HEK293 (cell line): ENCODE data around the gene TIMP2.

Experiments
- CTCF ChIA-PET: fragments of 350-600 bp; formaldehyde crosslinking; extraction: SDS; loops from one replicate; lab custom pipeline; 2021; ENCODE audit warnings: antibody characterized with exemption; lab: Yijun Ruan, JAX
- POLR2A ChIA-PET: fragments of 300-600 bp; formaldehyde crosslinking; extraction: SDS; loops from one replicate; lab custom pipeline; 2020; ENCODE audit warnings: antibody characterized with exemption, inconsistent platforms; lab: Yijun Ruan, JAX
- H3K27ac ChIP-seq: fragments of 200-500 bp; sonication (Bioruptor generic); 2 replicates; pipeline ENCODE4 v1.5.1; 2014; ENCODE audit warnings: low read depth, low read length, control low read depth, inconsistent platforms; ENCODE audit errors: extremely low read depth
- H3K36me3 ChIP-seq, 2 experiments: fragments of 200-500 bp in 1 of 2; sonication (Bioruptor generic) in 1 of 2; 1 replicate in 1 of 2; 2 replicates in 1 of 2; pipeline ENCODE4 v1.5.1; 2014 to 2017; ENCODE audit warnings: inconsistent platforms in 2 of 2, low read length in 2 of 2; ENCODE audit not compliant: control insufficient read depth in 2 of 2, insufficient read depth in 1 of 2
- H3K4me1 ChIP-seq: fragments of 200-500 bp; sonication (Bioruptor generic); 2 replicates; pipeline ENCODE4 v1.5.1; 2014; ENCODE audit warnings: mild to moderate bottlenecking, low read length, inconsistent platforms; ENCODE audit not compliant: control insufficient read depth, insufficient read depth
- H3K4me3 ChIP-seq: 2 replicates; pipeline ENCODE4 v1.5.1; 2011; ENCODE audit warnings: low read depth, mild to moderate bottlenecking, control low read depth, low read length, moderate library complexity
- H3K9me3 ChIP-seq: fragments of 200-500 bp; sonication (Bioruptor generic); 2 replicates; pipeline ENCODE4 v1.5.1; 2014; ENCODE audit warnings: low read depth, low read length, inconsistent platforms; ENCODE audit not compliant: control insufficient read depth, insufficient read depth
- GLIS1 ChIP-seq: fragments of 450-650 bp; formaldehyde crosslinking; IDR thresholded peaks from 2 replicates; pipeline ENCODE4 v1.5.1; 2016; ENCODE audit warnings: missing biosample characterization, missing genetic modification characterization
- HOXC10 ChIP-seq: sonication (generic); formaldehyde crosslinking; IDR thresholded peaks from 2 replicates; pipeline ENCODE4 v1.8.1; 2023; ENCODE audit warnings: mild to moderate bottlenecking, missing genetic modification reagents
- KLF1 ChIP-seq: fragments of 450-650 bp; formaldehyde crosslinking; IDR thresholded peaks from 2 replicates; pipeline ENCODE4 v1.5.1; 2016; ENCODE audit warnings: missing biosample characterization, missing genetic modification characterization
- KLF16 ChIP-seq: fragments of 450-650 bp; formaldehyde crosslinking; IDR thresholded peaks from 2 replicates; pipeline ENCODE4 v1.5.1; 2017; ENCODE audit warnings: missing biosample characterization, missing genetic modification characterization
- KLF17 ChIP-seq: fragments of 450-650 bp; formaldehyde crosslinking; IDR thresholded peaks from 2 replicates; pipeline ENCODE4 v1.5.1; 2016; ENCODE audit warnings: missing biosample characterization, missing genetic modification characterization
- KLF7 ChIP-seq: fragments of 450-650 bp; formaldehyde crosslinking; IDR thresholded peaks from 2 replicates; pipeline ENCODE4 v1.5.1; 2016; ENCODE audit warnings: missing biosample characterization, missing genetic modification characterization, borderline replicate concordance
- OVOL3 ChIP-seq: fragments of 450-650 bp; formaldehyde crosslinking; IDR thresholded peaks from 2 replicates; pipeline ENCODE4 v1.5.1; 2016; ENCODE audit warnings: missing biosample characterization, missing genetic modification characterization
- PRDM6 ChIP-seq: fragments of 450-650 bp; formaldehyde crosslinking; IDR thresholded peaks from 2 replicates; pipeline ENCODE4 v1.5.1; 2017; ENCODE audit warnings: missing biosample characterization, missing genetic modification characterization
- SALL2 ChIP-seq: fragments of 450-650 bp; formaldehyde crosslinking; IDR thresholded peaks from 2 replicates; pipeline ENCODE4 v1.5.0; 2017; ENCODE audit warnings: missing biosample characterization, mild to moderate bottlenecking, missing genetic modification characterization, borderline replicate concordance
- SP2 ChIP-seq: fragments of 450-650 bp; formaldehyde crosslinking; IDR thresholded peaks from 2 replicates; pipeline ENCODE4 v1.5.1; 2016; ENCODE audit warnings: missing biosample characterization, missing genetic modification characterization
- ZBTB17 ChIP-seq: fragments of 450-650 bp; formaldehyde crosslinking; IDR thresholded peaks from 2 replicates; pipeline ENCODE4 v1.5.1; 2016; ENCODE audit warnings: missing biosample characterization, missing genetic modification characterization
- ZFHX2 ChIP-seq: fragments of 450-650 bp; formaldehyde crosslinking; conservative IDR thresholded peaks from 2 replicates; pipeline ENCODE4 v1.5.1; 2016; ENCODE audit warnings: missing biosample characterization, missing genetic modification characterization
- ZFP3 ChIP-seq: fragments of 450-650 bp; formaldehyde crosslinking; IDR thresholded peaks from 2 replicates; pipeline ENCODE4 v1.5.1; 2016; ENCODE audit warnings: low read depth, missing biosample characterization, missing genetic modification characterization
- ZNF121 ChIP-seq: fragments of 450-650 bp; formaldehyde crosslinking; IDR thresholded peaks from 2 replicates; pipeline ENCODE4 v1.5.1; 2016; ENCODE audit warnings: missing biosample characterization, missing genetic modification characterization
- ZNF140 ChIP-seq: fragments of 450-650 bp; formaldehyde crosslinking; IDR thresholded peaks from 2 replicates; pipeline ENCODE4 v1.5.1; 2016; ENCODE audit warnings: missing biosample characterization, missing genetic modification characterization
- ZNF18 ChIP-seq: fragments of 450-650 bp; formaldehyde crosslinking; IDR thresholded peaks from 2 replicates; pipeline ENCODE4 v1.5.1; 2016; ENCODE audit warnings: missing biosample characterization, missing genetic modification characterization
- ZNF2 ChIP-seq: fragments of 450-650 bp; formaldehyde crosslinking; IDR thresholded peaks from 2 replicates; pipeline ENCODE4 v1.5.1; 2016; ENCODE audit warnings: missing biosample characterization, missing genetic modification characterization
- ZNF350 ChIP-seq: fragments of 450-650 bp; formaldehyde crosslinking; IDR thresholded peaks from 2 replicates; pipeline ENCODE4 v1.5.0; 2017; ENCODE audit warnings: missing biosample characterization, mild to moderate bottlenecking, missing genetic modification characterization
- ZNF37A ChIP-seq: fragments of 450-650 bp; IDR thresholded peaks from 2 replicates; pipeline ENCODE4 v1.5.1; 2018; ENCODE audit warnings: missing biosample characterization, missing genetic modification characterization
- ZNF510 ChIP-seq: fragments of 450-650 bp; formaldehyde crosslinking; IDR thresholded peaks from 2 replicates; pipeline ENCODE4 v1.5.1; 2018; ENCODE audit warnings: mild to moderate bottlenecking, missing genetic modification characterization, missing biosample characterization; ENCODE audit not compliant: insufficient replicate concordance
- ZNF530 ChIP-seq: fragments of 450-650 bp; formaldehyde crosslinking; IDR thresholded peaks from 2 replicates; pipeline ENCODE4 v1.5.1; 2016; ENCODE audit warnings: low read depth, missing biosample characterization, missing genetic modification characterization
- ZNF600 ChIP-seq: fragments of 450-650 bp; formaldehyde crosslinking; IDR thresholded peaks from 2 replicates; pipeline ENCODE4 v1.5.1; 2016; ENCODE audit warnings: missing biosample characterization, missing genetic modification characterization
- ZNF639 ChIP-seq: fragments of 450-650 bp; formaldehyde crosslinking; IDR thresholded peaks from 2 replicates; pipeline ENCODE4 v1.5.1; 2016; ENCODE audit warnings: missing biosample characterization, missing genetic modification characterization
- ZNF777 ChIP-seq: fragments of 450-650 bp; formaldehyde crosslinking; IDR thresholded peaks from 2 replicates; pipeline ENCODE4 v1.5.1; 2017; ENCODE audit warnings: missing biosample characterization, missing genetic modification characterization, borderline replicate concordance
- ZNF837 ChIP-seq: fragments of 450-650 bp; formaldehyde crosslinking; IDR thresholded peaks from 2 replicates; pipeline ENCODE4 v1.5.1; 2016; ENCODE audit warnings: missing biosample characterization, missing genetic modification characterization
- ZSCAN5A ChIP-seq: fragments of 450-650 bp; formaldehyde crosslinking; IDR thresholded peaks from 2 replicates; pipeline ENCODE4 v1.5.1; 2016; ENCODE audit warnings: missing biosample characterization, missing genetic modification characterization
- TF ChIP-seq, protein P1 (sequence below): fragments of 450-650 bp; formaldehyde crosslinking; IDR thresholded peaks from 2 replicates; pipeline ENCODE4 v1.5.1; 2016; ENCODE audit warnings: missing biosample characterization, missing genetic modification characterization

TIMP2 gene

DNA sequence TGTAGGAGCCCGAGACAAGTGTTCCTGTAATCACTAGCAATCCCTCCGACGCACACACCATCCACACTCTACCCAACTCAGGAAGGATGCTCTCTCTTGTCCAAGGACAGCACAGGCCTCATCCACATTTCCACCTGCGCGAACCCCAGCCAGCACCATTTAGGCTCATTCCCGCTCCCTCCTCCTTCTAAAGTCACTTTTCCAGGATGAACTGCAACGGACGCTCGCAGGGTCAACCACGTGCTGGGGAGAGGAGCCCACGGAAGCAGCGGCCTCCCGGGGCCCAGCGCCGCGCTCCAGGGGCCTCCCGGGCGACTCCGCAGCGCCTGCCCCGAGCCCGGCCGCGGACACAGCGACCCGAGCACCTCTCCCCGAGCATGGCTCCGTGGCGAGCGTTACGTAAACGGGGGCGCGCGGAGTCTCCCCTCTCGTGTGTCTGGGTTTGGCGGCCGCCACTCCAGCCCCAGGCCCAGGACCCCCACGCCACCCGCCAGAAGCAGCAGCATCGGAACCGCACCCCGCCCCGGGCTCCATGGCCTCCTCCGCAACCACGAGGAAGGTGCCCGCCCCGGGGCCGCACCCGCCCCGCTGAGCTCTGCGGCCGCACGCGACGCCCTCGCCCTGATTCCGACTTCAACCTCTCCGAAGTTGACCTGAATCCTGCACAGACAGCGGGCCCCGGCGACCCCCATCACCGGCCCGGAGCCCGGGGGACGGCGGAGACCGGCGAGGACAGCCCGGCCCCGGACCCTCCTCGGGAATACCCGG is 85.2 kb downstream of the TIMP2 start:
- peak overlapping the region; percentile 79 for H3K4me3 ChIP-seq
- H3K36me3 ChIP-seq: peaks cover 30 to 33% of the 10 kb centered on the region in 2 experiments
- H3K27ac ChIP-seq: peak overlapping the region; percentile 83
- ChIA-PET CTCF (interaction anchor here (0.6 to 1.2 kb wide), 2 partner anchors 173 to 343 kb away, joined by 3 read pairs; no protein-coding TSS in a partner anchor), POLR2A (interaction anchor here (0.5 to 1.2 kb wide), 5 partner anchors 15 to 170 kb away, joined by 3 to 4 read pairs (median 4); partner anchors contain the start of gene CANT1)
- H3K4me1 ChIP-seq: peaks cover 8% of the 10 kb centered on the region; the same call in 1 of the 2 replicates
- no peaks in the 10 kb centered on the region for H3K9me3 ChIP-seq
- TF ChIP-seq ZNF140 (tag by site-specific recombination) (no peak), ZFP3 (no peak), ZNF837 (tag by site-specific recombination) (no peak), HOXC10 (CRISPR knock-in tag) (0 out of 2 replicates have a peak, but pooled peaks have one; percentile 20), KLF7 (peak; percentile 61; the same call in 1 of the 2 replicates), ZNF350 (tag by site-specific recombination) (no peak), ZNF777 (tag by site-specific recombination) (peak; percentile 35; the same call in 1 of the 2 replicates), ZNF510 (tag by site-specific recombination) (no peak), ZNF639 (tag by site-specific recombination) (0 out of 2 replicates have a peak, but pooled peaks have one; percentile 4), KLF1 (tag by site-specific recombination) (peak; percentile 80), ZBTB17 (peak; percentile 71), ZNF530 (no peak), PRDM6 (tag by site-specific recombination) (no peak), ZNF600 (peak; percentile 61; the same call in 1 of the 2 replicates), ZNF18 (no peak), ZSCAN5A (no peak), KLF17 (tag by site-specific recombination) (0 out of 2 replicates have a peak, but pooled peaks have one; percentile 45), ZNF2 (0 out of 2 replicates have a peak, but pooled peaks have one; percentile 15), ZNF121 (tag by site-specific recombination) (0 out of 2 replicates have a peak, but pooled peaks have one; percentile 8), GLIS1 (tag by site-specific recombination) (peak; percentile 88), SP2 (tag by site-specific recombination) (peak; percentile 8; the same call in 1 of the 2 replicates), SALL2 (no peak), OVOL3 (tag by site-specific recombination) (no peak), KLF16 (tag by site-specific recombination) (peak; percentile 26; the same call in 1 of the 2 replicates), ZFHX2 (peak; percentile 32; the same call in 1 of the 2 replicates), ZNF37A (no peak)
- TF ChIP-seq, protein P1, sequence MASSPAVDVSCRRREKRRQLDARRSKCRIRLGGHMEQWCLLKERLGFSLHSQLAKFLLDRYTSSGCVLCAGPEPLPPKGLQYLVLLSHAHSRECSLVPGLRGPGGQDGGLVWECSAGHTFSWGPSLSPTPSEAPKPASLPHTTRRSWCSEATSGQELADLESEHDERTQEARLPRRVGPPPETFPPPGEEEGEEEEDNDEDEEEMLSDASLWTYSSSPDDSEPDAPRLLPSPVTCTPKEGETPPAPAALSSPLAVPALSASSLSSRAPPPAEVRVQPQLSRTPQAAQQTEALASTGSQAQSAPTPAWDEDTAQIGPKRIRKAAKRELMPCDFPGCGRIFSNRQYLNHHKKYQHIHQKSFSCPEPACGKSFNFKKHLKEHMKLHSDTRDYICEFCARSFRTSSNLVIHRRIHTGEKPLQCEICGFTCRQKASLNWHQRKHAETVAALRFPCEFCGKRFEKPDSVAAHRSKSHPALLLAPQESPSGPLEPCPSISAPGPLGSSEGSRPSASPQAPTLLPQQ (tag by site-specific recombination): peak; percentile 17; the same call in 1 of the 2 replicates
